Liver (tissue), 9 donors: Measurements from ENCODE around the gene ZNF254. TPM values are rescaled to one million over a fixed set of nuclear protein-coding genes. Genes with fewer than 3 reads are reported as not detected.

Source experiments
- DNase-seq: peaks from one replicate; pipeline ENCODE4 v3.0.0-alpha.2; 2017; ENCODE audit warnings: low spot score
- H3K27ac ChIP-seq, 2 donors: one replicate each; pipeline ENCODE4 v1.7.0; 2013; ENCODE audit warnings: inconsistent platforms in 2 of 2, low read length in 2 of 2, control low read depth in 1 of 2, low read depth in 1 of 2, mild to moderate bottlenecking in 1 of 2
- H3K27me3 ChIP-seq, 4 donors: one replicate each; pipeline versions ENCODE4 v1.6.1 to v1.7.0; 2013; ENCODE audit warnings: low read length in 3 of 4, inconsistent platforms in 1 of 4, mild to moderate bottlenecking in 1 of 4, moderate library complexity in 1 of 4; ENCODE audit not compliant: control insufficient read depth in 4 of 4, insufficient read depth in 4 of 4
- H3K36me3 ChIP-seq, 4 donors: one replicate each; pipeline versions ENCODE4 v1.6.1 to v1.7.0; 2013; ENCODE audit warnings: low read length in 3 of 4, mild to moderate bottlenecking in 3 of 4, low read depth in 1 of 4, moderate library complexity in 1 of 4; ENCODE audit not compliant: control insufficient read depth in 4 of 4, insufficient read depth in 3 of 4
- H3K4me1 ChIP-seq, 4 donors: one replicate each; pipeline versions ENCODE4 v1.6.1 to v1.7.0; 2013; ENCODE audit warnings: low read length in 3 of 4, mild to moderate bottlenecking in 3 of 4, moderate library complexity in 1 of 4; ENCODE audit not compliant: control insufficient read depth in 4 of 4, insufficient read depth in 4 of 4
- H3K4me3 ChIP-seq, 3 donors: one replicate each; pipeline versions ENCODE4 v1.6.1 to v1.7.0; 2013; ENCODE audit warnings: low read length in 3 of 3, control low read depth in 1 of 3, low read depth in 1 of 3, mild to moderate bottlenecking in 1 of 3
- H3K9ac ChIP-seq, 2 donors: one replicate each; pipeline ENCODE4 v1.7.0; 2013; ENCODE audit warnings: low read length in 2 of 2, mild to moderate bottlenecking in 2 of 2, moderate library complexity in 2 of 2, control low read depth in 1 of 2, low read depth in 1 of 2
- H3K9me3 ChIP-seq, 4 donors: one replicate each; pipeline versions ENCODE4 v1.6.1 to v1.7.0; 2013; ENCODE audit warnings: low read length in 3 of 4; ENCODE audit not compliant: control insufficient read depth in 4 of 4
- ATF3 ChIP-seq: IDR thresholded peaks from 2 replicates; pipeline ENCODE4 v1.6.1; 2016; ENCODE audit warnings: antibody characterized with exemption
- CTCF ChIP-seq: fragments of 150-350 bp; IDR thresholded peaks from 2 replicates; pipeline ENCODE4 v1.5.1; 2017; ENCODE audit warnings: improper control_type of control experiment, low read depth, low read length; ENCODE audit not compliant: missing input control
- EGR1 ChIP-seq, 2 donors: IDR thresholded peaks; 2 replicates each; pipeline ENCODE4 v1.6.1; 2016 to 2018; ENCODE audit warnings: antibody characterized with exemption in 2 of 2, low read depth in 2 of 2
- FOXA1 ChIP-seq: IDR thresholded peaks from 2 replicates; pipeline ENCODE4 v1.6.1; 2016; ENCODE audit warnings: antibody characterized with exemption
- FOXA2 ChIP-seq: IDR thresholded peaks from 2 replicates; pipeline ENCODE4 v1.6.1; 2016; ENCODE audit warnings: antibody characterized with exemption
- GABPA ChIP-seq, 2 donors: IDR thresholded peaks in 1 of 2; conservative IDR thresholded peaks in 1 of 2; 2 replicates each; pipeline ENCODE4 v1.6.1; 2016; ENCODE audit warnings: antibody characterized with exemption in 2 of 2, mild to moderate bottlenecking in 1 of 2, moderate library complexity in 1 of 2
- HNF4A ChIP-seq, 2 donors: conservative IDR thresholded peaks; 2 replicates each; pipeline ENCODE4 v1.6.1; 2016; ENCODE audit warnings: antibody characterized with exemption in 2 of 2, mild to moderate bottlenecking in 2 of 2
- HNF4G ChIP-seq: IDR thresholded peaks from 2 replicates; pipeline ENCODE4 v1.6.1; 2016; ENCODE audit warnings: antibody characterized with exemption
- JUND ChIP-seq, 2 donors: IDR thresholded peaks; 2 replicates each; pipeline ENCODE4 v1.6.1; 2016; ENCODE audit warnings: antibody characterized with exemption in 2 of 2
- MAX ChIP-seq: IDR thresholded peaks from 2 replicates; pipeline ENCODE4 v1.6.1; 2016; ENCODE audit warnings: antibody characterized with exemption
- RAD21 ChIP-seq, 2 donors: IDR thresholded peaks; 2 replicates each; pipeline ENCODE4 v1.6.1; 2016; ENCODE audit warnings: antibody characterized with exemption in 2 of 2, mild to moderate bottlenecking in 2 of 2
- REST ChIP-seq: IDR thresholded peaks from 2 replicates; pipeline ENCODE4 v1.6.1; 2016; ENCODE audit warnings: antibody characterized with exemption, mild to moderate bottlenecking
- RXRA ChIP-seq, 2 donors: IDR thresholded peaks; 2 replicates each; pipeline ENCODE4 v1.6.1; 2017 to 2018; ENCODE audit warnings: antibody characterized with exemption in 2 of 2, mild to moderate bottlenecking in 1 of 2
- SP1 ChIP-seq: IDR thresholded peaks from 2 replicates; pipeline ENCODE4 v1.6.1; 2018; ENCODE audit warnings: antibody characterized with exemption, mild to moderate bottlenecking
- TAF1 ChIP-seq: conservative IDR thresholded peaks from 2 replicates; pipeline ENCODE4 v1.6.1; 2016; ENCODE audit warnings: antibody characterized with exemption, mild to moderate bottlenecking
- YY1 ChIP-seq: IDR thresholded peaks from 2 replicates; pipeline ENCODE4 v1.6.1; 2016; ENCODE audit warnings: antibody characterized with exemption, mild to moderate bottlenecking
- ZBTB33 ChIP-seq: IDR thresholded peaks from 2 replicates; pipeline ENCODE4 v1.6.1; 2016; ENCODE audit warnings: antibody characterized with exemption
- WGBS: extraction: QIAGEN DNeasy Blood & Tissue Kit; methylation state at CpG from one replicate; pipeline ENCODE4 v1.1.7; 2013; 5-methylcytosine and 5-hydroxymethylcytosine counted together
- polyA plus RNA-seq, 2 donors: library from polyadenylated mRNA; stranded (reverse) in 1 of 2; unstranded in 1 of 2; fragments of 200-250 nt in 1 of 2; fragments of >200 nt in 1 of 2; fragmentation: Nextera tagmentation in 1 of 2; extraction: Ambion mirVana in 1 of 2; gene quantifications; one replicate each; pipeline versions ENCODE4 v1.2.1 to v1.2.3, GENCODE V29; 2013 to 2015
- total RNA-seq, 2 donors: library from RNA; depleted of rRNA; stranded (reverse); fragments of >200 nt; gene quantifications; one replicate each; pipeline ENCODE4 v1.2.3, GENCODE V29; 2014
- donor health status: healthy.
- donor health status: healthy.
- donor health status: healthy.
- donor health status: healthy.
- donor health status: healthy.

ZNF254 gene
- total and polyA plus RNA-seq, 4 donors = 2.4 to 9.0 (median 5.9) TPM

- peaks cover 0 to 8% (median 4%) of the 10 kb centered on the region in 4 donors for H3K36me3 ChIP-seq
- H3K27ac ChIP-seq = no peak overlapping the region
- H3K9ac ChIP-seq = no peak overlapping the region
- no peaks in the 10 kb centered on the region for H3K4me1 ChIP-seq
- H3K4me3 ChIP-seq = peak overlapping the region in 1 of 3 donors; percentile 54
- TF ChIP-seq EGR1 (IDR thresholded peaks at IDR 0.05; ENCODE audit: low read depth in 2 of 2) = no peak
- TF ChIP-seq GABPA (IDR thresholded peaks at IDR 0.05 in 1 of 2, conservative IDR thresholded peaks at IDR 0.05 in 1 of 2) = no peak
- TF ChIP-seq FOXA2 = no peak
- TF ChIP-seq YY1 = no peak
- no peak for TF ChIP-seq TAF1
- no peak for DNase-seq
- peaks cover 19 to 47% (median 24%) of the 10 kb centered on the region in 4 donors for H3K9me3 ChIP-seq
- H3K27me3 ChIP-seq = no peaks in the 10 kb centered on the region
These were observed 54.6 kb downstream of the ZNF254 start for GRCh38 chr19:24141612-24142011.

- Histone ChIP-seq H3K4me3 (no peak overlapping the region), H3K4me1 (no peaks in the 10 kb centered on the region), H3K9me3 (peaks cover 9 to 42% (median 14%) of the 10 kb centered on the region in 4 donors), H3K36me3 (peaks cover 0 to 8% (median 3%) of the 10 kb centered on the region in 4 donors), H3K9ac (no peak overlapping the region), H3K27me3 (no peaks in the 10 kb centered on the region), H3K27ac (no peak overlapping the region)
- no peak for DNase-seq
- 98% methylated on average over 3 of the region's 3 CpGs for WGBS
- no peak for TF ChIP-seq CTCF
- TF ChIP-seq JUND (IDR thresholded peaks at IDR 0.05) = no peak
- TF ChIP-seq FOXA2 = no peak
- no peak for TF ChIP-seq GABPA (IDR thresholded peaks at IDR 0.05 in 1 of 2, conservative IDR thresholded peaks at IDR 0.05 in 1 of 2)
- no peak for TF ChIP-seq TAF1
- TF ChIP-seq ZBTB33 = no peak
- no peak for TF ChIP-seq ATF3
- no peak for TF ChIP-seq MAX
These were observed 55.8 kb downstream of the ZNF254 start for GRCh38 chr19:24142771-24143170.

GRCh38 chr19:24159707-24160106 lies 72.7 kb downstream of the ZNF254 start:
- H3K9ac ChIP-seq = no peak overlapping the region
- H3K9me3 ChIP-seq = peaks cover 0 to 5% (median 1%) of the 10 kb centered on the region in 4 donors
- no peak for DNase-seq
- no peaks in the 10 kb centered on the region for H3K27me3 ChIP-seq
- no peak overlapping the region for H3K4me3 ChIP-seq
- 88% methylated on average over 2 of the region's 2 CpGs for WGBS
- TF ChIP-seq REST = no peak
- TF ChIP-seq RAD21 (IDR thresholded peaks at IDR 0.05) = peak; percentile 80 to 82
- no peak for TF ChIP-seq RXRA (IDR thresholded peaks at IDR 0.05)
- TF ChIP-seq JUND (IDR thresholded peaks at IDR 0.05) = no peak
- TF ChIP-seq SP1 = no peak
- TF ChIP-seq CTCF = peak; percentile 50
- no peak for TF ChIP-seq GABPA (IDR thresholded peaks at IDR 0.05 in 1 of 2, conservative IDR thresholded peaks at IDR 0.05 in 1 of 2)
- TF ChIP-seq HNF4G = no peak
- TF ChIP-seq FOXA1 = no peak
- TF ChIP-seq HNF4A (conservative IDR thresholded peaks at IDR 0.05) = no peak
- TF ChIP-seq MAX = no peak
- no peak for TF ChIP-seq TAF1
- no peak for TF ChIP-seq FOXA2
- no peaks in the 10 kb centered on the region for H3K4me1 ChIP-seq
- peaks cover 0 to 2% (median 0%) of the 10 kb centered on the region in 4 donors for H3K36me3 ChIP-seq
- H3K27ac ChIP-seq = no peak overlapping the region
